Measurements from ENCODE around the gene DCDC1. TPM values are rescaled to one million over a fixed set of nuclear protein-coding genes. Genes with fewer than 3 reads are reported as not detected.

DCDC1 gene
- total RNA-seq, 1 experiment from 2014 or later = 2.2 TPM

DNA sequence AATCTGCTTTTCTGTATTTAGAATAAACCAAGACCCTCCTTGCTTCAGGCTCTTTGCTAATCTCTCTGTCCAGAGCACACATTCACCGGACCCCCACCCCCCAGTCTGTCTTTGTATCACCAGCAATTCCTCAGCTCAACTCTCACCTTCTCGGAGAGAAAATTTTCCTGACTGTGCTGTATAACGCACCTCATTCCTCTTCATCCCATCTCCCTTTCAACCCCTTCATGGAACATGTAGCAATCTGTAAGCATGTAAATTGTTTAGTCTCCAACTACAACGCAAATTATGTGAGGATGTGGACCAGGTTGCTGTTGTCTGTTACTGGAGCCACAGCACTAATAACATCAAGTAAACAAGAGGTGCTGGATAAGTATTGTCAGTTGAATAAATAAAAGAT, 349.8 kb downstream of the DCDC1 start:
- H3F3A ChIP-seq (ENCODE audit: insufficient read depth, low read depth) = no peaks in the 10 kb centered on the region
- POLR2A ChIA-PET (ENCODE audit: unreplicated experiment) = no interaction called here
- no peaks in the 10 kb centered on the region for H3K36me3 ChIP-seq (ENCODE audit: low read depth)
- no peaks in the 10 kb centered on the region for H3K27me3 ChIP-seq (ENCODE audit: insufficient read depth, low read depth)
- H3K4me3 ChIP-seq = no peak overlapping the region
- no peak for TF ChIP-seq EZH2 (IDR thresholded peaks at IDR 0.05; ENCODE audit: low read depth)
- TF ChIP-seq, protein P1, sequence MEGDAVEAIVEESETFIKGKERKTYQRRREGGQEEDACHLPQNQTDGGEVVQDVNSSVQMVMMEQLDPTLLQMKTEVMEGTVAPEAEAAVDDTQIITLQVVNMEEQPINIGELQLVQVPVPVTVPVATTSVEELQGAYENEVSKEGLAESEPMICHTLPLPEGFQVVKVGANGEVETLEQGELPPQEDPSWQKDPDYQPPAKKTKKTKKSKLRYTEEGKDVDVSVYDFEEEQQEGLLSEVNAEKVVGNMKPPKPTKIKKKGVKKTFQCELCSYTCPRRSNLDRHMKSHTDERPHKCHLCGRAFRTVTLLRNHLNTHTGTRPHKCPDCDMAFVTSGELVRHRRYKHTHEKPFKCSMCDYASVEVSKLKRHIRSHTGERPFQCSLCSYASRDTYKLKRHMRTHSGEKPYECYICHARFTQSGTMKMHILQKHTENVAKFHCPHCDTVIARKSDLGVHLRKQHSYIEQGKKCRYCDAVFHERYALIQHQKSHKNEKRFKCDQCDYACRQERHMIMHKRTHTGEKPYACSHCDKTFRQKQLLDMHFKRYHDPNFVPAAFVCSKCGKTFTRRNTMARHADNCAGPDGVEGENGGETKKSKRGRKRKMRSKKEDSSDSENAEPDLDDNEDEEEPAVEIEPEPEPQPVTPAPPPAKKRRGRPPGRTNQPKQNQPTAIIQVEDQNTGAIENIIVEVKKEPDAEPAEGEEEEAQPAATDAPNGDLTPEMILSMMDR (conservative IDR thresholded peaks at IDR 0.05) = no peak
- no TSS peak for BruUV-seq (replicated peaks)
- intact Hi-C loops (cut with micrococcal nuclease; ENCODE audit: unreplicated experiment) = no loop called here
- no peaks in the 10 kb centered on the region for H3K79me2 ChIP-seq (ENCODE audit: low read depth)
- H3K27ac ChIP-seq = no peak overlapping the region
- DNase-seq = no peak
- H3K9me2 ChIP-seq (ENCODE audit: insufficient read depth) = peaks cover 3% of the 10 kb centered on the region; the same call in 1 of the 2 replicates
- no peak overlapping the region for H2AFZ ChIP-seq
- H3K9me3 ChIP-seq (ENCODE audit: insufficient read depth, low read depth) = no peaks in the 10 kb centered on the region
- H3K4me2 ChIP-seq = no peak overlapping the region
- no peaks in the 10 kb centered on the region for H3K4me1 ChIP-seq (replicated peaks; ENCODE audit: insufficient read depth)
- CTCF ChIA-PET = no interaction called here
- no peaks in the 10 kb centered on the region for H4K20me1 ChIP-seq (ENCODE audit: insufficient read depth)

DNA sequence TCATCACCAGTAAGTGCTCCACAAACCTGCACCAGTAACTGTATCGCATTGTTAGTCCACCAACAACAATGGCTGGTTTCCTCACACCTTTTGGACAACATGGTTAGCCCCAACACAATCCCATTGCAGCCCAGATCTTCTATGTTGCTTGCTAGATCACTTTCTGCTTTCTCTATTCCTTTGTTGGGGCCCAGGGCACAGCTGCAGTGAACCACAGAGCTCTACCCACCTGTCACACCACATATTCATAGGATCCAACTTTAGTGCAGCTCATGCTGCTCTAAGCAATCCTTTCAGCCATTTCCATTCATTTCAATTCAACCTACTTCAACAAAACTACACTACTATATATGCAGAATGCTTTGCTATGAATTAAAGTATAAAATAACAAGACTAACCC, 364.3 kb downstream of the DCDC1 start:
- Histone ChIP-seq H3K27ac (no peak overlapping the region), H3K27me3 (ENCODE audit: insufficient read depth, low read depth) (no peaks in the 10 kb centered on the region), H3K4me1 (replicated peaks; ENCODE audit: insufficient read depth) (no peaks in the 10 kb centered on the region), H3K9me2 (ENCODE audit: insufficient read depth) (no peaks in the 10 kb centered on the region), H4K20me1 (ENCODE audit: insufficient read depth) (no peaks in the 10 kb centered on the region), H3F3A (ENCODE audit: insufficient read depth, low read depth) (no peaks in the 10 kb centered on the region), H3K4me2 (no peak overlapping the region), H3K4me3 (no peak overlapping the region), H3K36me3 (ENCODE audit: low read depth) (no peaks in the 10 kb centered on the region), H3K79me2 (ENCODE audit: low read depth) (no peaks in the 10 kb centered on the region), H2AFZ (no peak overlapping the region), H3K9me3 (ENCODE audit: insufficient read depth, low read depth) (no peaks in the 10 kb centered on the region)
- CTCF ChIA-PET = no interaction called here
- TF ChIP-seq EZH2 (IDR thresholded peaks at IDR 0.05; ENCODE audit: low read depth) = no peak
- TF ChIP-seq, protein P1 (conservative IDR thresholded peaks at IDR 0.05) = no peak
- POLR2A ChIA-PET (ENCODE audit: unreplicated experiment) = no interaction called here
- no peak for DNase-seq
- BruUV-seq (replicated peaks) = no TSS peak
- intact Hi-C loops (cut with micrococcal nuclease; ENCODE audit: unreplicated experiment) = no loop called here

DNA sequence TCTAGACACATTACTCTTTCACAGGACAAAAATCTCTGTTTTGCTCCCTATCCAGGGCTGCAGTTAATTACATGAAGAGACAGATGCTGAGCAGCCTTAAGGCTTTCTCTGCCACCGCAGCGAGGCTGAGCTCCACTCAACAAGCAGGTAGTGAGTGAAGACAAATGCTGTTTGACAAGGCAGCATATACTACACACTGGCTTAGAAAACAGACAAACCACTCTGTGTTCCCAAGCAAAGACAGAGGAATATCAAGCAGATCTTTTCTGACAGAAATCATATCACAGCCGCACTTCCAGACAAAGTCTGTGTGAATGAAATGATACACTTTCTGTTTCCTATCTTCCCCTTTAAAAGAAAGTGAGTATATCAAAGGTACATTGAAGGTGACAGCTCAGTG, 368.1 kb downstream of the DCDC1 start:
- Histone ChIP-seq H3K27ac (no peak overlapping the region), H4K20me1 (ENCODE audit: insufficient read depth) (no peaks in the 10 kb centered on the region), H3K9me2 (ENCODE audit: insufficient read depth) (no peaks in the 10 kb centered on the region), H3K4me3 (no peak overlapping the region), H2AFZ (no peak overlapping the region), H3K9me3 (ENCODE audit: insufficient read depth, low read depth) (no peaks in the 10 kb centered on the region), H3K4me2 (no peak overlapping the region), H3K4me1 (replicated peaks; ENCODE audit: insufficient read depth) (no peaks in the 10 kb centered on the region), H3F3A (ENCODE audit: insufficient read depth, low read depth) (no peaks in the 10 kb centered on the region), H3K36me3 (ENCODE audit: low read depth) (no peaks in the 10 kb centered on the region), H3K79me2 (ENCODE audit: low read depth) (no peaks in the 10 kb centered on the region), H3K27me3 (ENCODE audit: insufficient read depth, low read depth) (no peaks in the 10 kb centered on the region)
- ChIA-PET POLR2A (ENCODE audit: unreplicated experiment) (no interaction called here), CTCF (no interaction called here)
- intact Hi-C loops (cut with micrococcal nuclease; ENCODE audit: unreplicated experiment) = no loop called here
- BruUV-seq (replicated peaks) = no TSS peak
- DNase-seq = no peak
- TF ChIP-seq, protein P1 (conservative IDR thresholded peaks at IDR 0.05) = no peak
- TF ChIP-seq EZH2 (IDR thresholded peaks at IDR 0.05; ENCODE audit: low read depth) = no peak
